SK-N-SH (cell line): ENCODE results near the gene FAM200A. TPM values are rescaled to one million over a fixed set of nuclear protein-coding genes. Genes with fewer than 3 reads are reported as not detected.

Source experiments
- CTCF ChIA-PET: fragments of 300-600, 350-600 bp; formaldehyde crosslinking; extraction: SDS; loops from one replicate; lab custom pipeline; 2021; lab: Yijun Ruan, JAX
- POLR2A ChIA-PET: fragments of 350-600 bp; sonication (Branson Sonifier 250); formaldehyde crosslinking; extraction: SDS; loops from one replicate; lab custom pipeline; 2020; ENCODE audit warnings: antibody characterized with exemption, inconsistent platforms; lab: Yijun Ruan, JAX
- DNase-seq: peaks from one replicate; pipeline ENCODE4 v3.0.0; 2012
- H2AFZ ChIP-seq: fragments of 200-600 bp; sonication (generic); 2 replicates; pipeline ENCODE4 v1.8.1; 2016; ENCODE audit warnings: antibody characterized with exemption, mild to moderate bottlenecking, low read depth
- H3F3A ChIP-seq: fragments of 200-600 bp; sonication (generic); replicated peaks from 2 replicates; pipeline ENCODE3; 2016; ENCODE audit warnings: antibody characterized with exemption, mild to moderate bottlenecking; ENCODE audit not compliant: insufficient read depth
- H3K27ac ChIP-seq, 2 experiments: fragments of 200-500 bp in 1 of 2; fragments of 200-600 bp in 1 of 2; sonication (Bioruptor generic) in 1 of 2; sonication (generic), shearing (Covaris generic) in 1 of 2; 2 replicates each; pipeline versions ENCODE4 v1.5.1 to v1.6.1; 2014 to 2016; ENCODE audit warnings: low read depth in 2 of 2, inconsistent platforms in 1 of 2, low read length in 1 of 2, mild to moderate bottlenecking in 1 of 2, mixed read lengths in 1 of 2
- H3K27me3 ChIP-seq: fragments of 200-600 bp; sonication (generic), shearing (Covaris generic); 2 replicates; pipeline ENCODE4 v1.6.1; 2016; ENCODE audit warnings: mixed run types; ENCODE audit not compliant: insufficient read depth
- H3K36me3 ChIP-seq, 2 experiments: fragments of 200-500 bp in 1 of 2; fragments of 200-600 bp in 1 of 2; sonication (Bioruptor generic) in 1 of 2; sonication (generic) in 1 of 2; replicated peaks in 1 of 2; 2 replicates each; pipeline versions ENCODE3 to v1.5.1; 2014 to 2016; ENCODE audit warnings: low read length in 1 of 2, mild to moderate bottlenecking in 1 of 2; ENCODE audit not compliant: insufficient read depth in 2 of 2, control insufficient read depth in 1 of 2
- H3K4me1 ChIP-seq, 2 experiments: fragments of 200-500 bp in 1 of 2; fragments of 200-600 bp in 1 of 2; sonication (Bioruptor generic) in 1 of 2; sonication (generic), shearing (Covaris generic) in 1 of 2; 2 replicates each; pipeline versions ENCODE4 v1.5.1 to v1.6.1; 2014 to 2016; ENCODE audit warnings: low read depth in 1 of 2, low read length in 1 of 2, mixed run types in 1 of 2; ENCODE audit not compliant: insufficient read depth in 2 of 2, control insufficient read depth in 1 of 2
- H3K4me2 ChIP-seq: fragments of 200-600 bp; sonication (generic), shearing (Covaris generic); 2 replicates; pipeline ENCODE4 v1.6.1; 2017; ENCODE audit warnings: mixed run types
- H3K4me3 ChIP-seq, 2 experiments: fragments of 200-500 bp in 1 of 2; fragments of 200-600 bp in 1 of 2; sonication (Bioruptor generic) in 1 of 2; sonication (generic), shearing (Covaris generic) in 1 of 2; 2 replicates each; pipeline versions ENCODE4 v1.5.1 to v1.8.1; 2014 to 2016; ENCODE audit warnings: low read depth in 2 of 2, inconsistent platforms in 1 of 2, low read length in 1 of 2, mild to moderate bottlenecking in 1 of 2, mixed read lengths in 1 of 2, moderate library complexity in 1 of 2
- H3K79me2 ChIP-seq: fragments of 200-600 bp; sonication (generic); 2 replicates; pipeline ENCODE4 v1.8.1; 2017; ENCODE audit warnings: mild to moderate bottlenecking; ENCODE audit not compliant: insufficient read depth
- H3K9ac ChIP-seq: fragments of 200-600 bp; sonication (generic); 2 replicates; pipeline ENCODE4 v1.6.1; 2017; ENCODE audit warnings: mixed run types
- H3K9me2 ChIP-seq: fragments of 200-600 bp; sonication (generic); 2 replicates; pipeline ENCODE4 v1.6.1; 2017; ENCODE audit warnings: mixed run types
- H3K9me3 ChIP-seq: fragments of 200-600 bp; sonication (generic); 2 replicates; pipeline ENCODE4 v1.6.1; 2017; ENCODE audit warnings: mixed run types, mild to moderate bottlenecking, moderate library complexity
- H4K20me1 ChIP-seq: fragments of 200-600 bp; sonication (generic); 2 replicates; pipeline ENCODE4 v1.6.1; 2017; ENCODE audit warnings: mild to moderate bottlenecking, mixed run types; ENCODE audit not compliant: insufficient read depth
- CTCF ChIP-seq: fragments of 200-600 bp; sonication (generic); IDR thresholded peaks from 2 replicates; pipeline ENCODE4 v1.6.1; 2017; ENCODE audit warnings: antibody characterized with exemption, mild to moderate bottlenecking, moderate library complexity
- EP300 ChIP-seq, 2 experiments: IDR thresholded peaks; 2 replicates each; pipeline versions ENCODE4 v1.4.0 to v1.6.1; 2012; ENCODE audit warnings: borderline replicate concordance in 1 of 2, low read depth in 1 of 2, low read length in 1 of 2
- FOSL2 ChIP-seq: IDR thresholded peaks from 2 replicates; pipeline ENCODE4 v1.4.0; 2012; ENCODE audit warnings: low read depth, mild to moderate bottlenecking, moderate library complexity, borderline replicate concordance
- FOXJ3 ChIP-seq: sonication (generic); formaldehyde crosslinking; IDR thresholded peaks from 2 replicates; pipeline ENCODE4 v1.5.1; 2020; ENCODE audit warnings: mild to moderate bottlenecking, missing genetic modification reagents
- GATA2 ChIP-seq: sonication (generic); formaldehyde crosslinking; IDR thresholded peaks from 2 replicates; pipeline ENCODE4 v1.5.0; 2020; ENCODE audit warnings: mild to moderate bottlenecking, missing genetic modification reagents
- IRF3 ChIP-seq: fragments of 150-350 bp; IDR thresholded peaks from 2 replicates; pipeline ENCODE4 v1.6.1; 2016; ENCODE audit warnings: mild to moderate bottlenecking, low read depth, low read length
- JUND ChIP-seq: IDR thresholded peaks from 2 replicates; pipeline ENCODE4 v1.4.0; 2012
- MAX ChIP-seq: IDR thresholded peaks from 2 replicates; pipeline ENCODE4 v1.4.0; 2012; ENCODE audit warnings: low read depth
- MEF2A ChIP-seq: IDR thresholded peaks from 2 replicates; pipeline ENCODE4 v1.4.0; 2012; ENCODE audit warnings: low read depth, borderline replicate concordance
- NFIC ChIP-seq: IDR thresholded peaks from 2 replicates; pipeline ENCODE4 v1.4.0; 2012; ENCODE audit warnings: borderline replicate concordance
- PBX3 ChIP-seq: IDR thresholded peaks from 2 replicates; pipeline ENCODE4; 2012
- POLR2AphosphoS5 ChIP-seq: IDR thresholded peaks from 2 replicates; pipeline ENCODE4 v1.6.1; 2012; ENCODE audit warnings: low read depth, low read length
- TAF1 ChIP-seq: IDR thresholded peaks from 2 replicates; pipeline ENCODE4 v1.6.1; 2012; ENCODE audit warnings: low read depth, mild to moderate bottlenecking, low read length, moderate library complexity, borderline replicate concordance
- TCF12 ChIP-seq: IDR thresholded peaks from 2 replicates; pipeline ENCODE4 v1.4.0; 2012
- ZBTB33 ChIP-seq: IDR thresholded peaks from 2 replicates; pipeline ENCODE4 v1.4.0; 2012; ENCODE audit warnings: low read depth, borderline replicate concordance
- WGBS: methylation state at CpG from one replicate; pipeline ENCODE4 v1.1.6; 2017; ENCODE audit warnings: low lambda C conversion rate; 5-methylcytosine and 5-hydroxymethylcytosine counted together
- polyA plus RNA-seq, 3 experiments: library from polyadenylated mRNA; depleted of rRNA; stranded (reverse); fragments of >200 nt; gene quantifications; 2 replicates each; pipeline ENCODE4 v1.2.3, GENCODE V29; 2012
- TF ChIP-seq, protein P1 (sequence below): fragments of 150-350 bp; IDR thresholded peaks from 2 replicates; pipeline ENCODE4 v1.6.1; 2017; ENCODE audit warnings: antibody characterized with exemption, low read length, low read depth, borderline replicate concordance
- TF ChIP-seq, protein P2 (sequence below): IDR thresholded peaks from 2 replicates; pipeline ENCODE4 v1.4.0; 2012; ENCODE audit warnings: low read depth, borderline replicate concordance
- TF ChIP-seq, protein P3 (sequence below): IDR thresholded peaks from 2 replicates; pipeline ENCODE4 v1.6.1; 2012; ENCODE audit warnings: mild to moderate bottlenecking, low read depth, low read length, moderate library complexity

The FAM200A gene
- polyA plus RNA-seq, 1 of the 3 experiments (the other 2 are of a cell fraction): 6.2 TPM

DNA sequence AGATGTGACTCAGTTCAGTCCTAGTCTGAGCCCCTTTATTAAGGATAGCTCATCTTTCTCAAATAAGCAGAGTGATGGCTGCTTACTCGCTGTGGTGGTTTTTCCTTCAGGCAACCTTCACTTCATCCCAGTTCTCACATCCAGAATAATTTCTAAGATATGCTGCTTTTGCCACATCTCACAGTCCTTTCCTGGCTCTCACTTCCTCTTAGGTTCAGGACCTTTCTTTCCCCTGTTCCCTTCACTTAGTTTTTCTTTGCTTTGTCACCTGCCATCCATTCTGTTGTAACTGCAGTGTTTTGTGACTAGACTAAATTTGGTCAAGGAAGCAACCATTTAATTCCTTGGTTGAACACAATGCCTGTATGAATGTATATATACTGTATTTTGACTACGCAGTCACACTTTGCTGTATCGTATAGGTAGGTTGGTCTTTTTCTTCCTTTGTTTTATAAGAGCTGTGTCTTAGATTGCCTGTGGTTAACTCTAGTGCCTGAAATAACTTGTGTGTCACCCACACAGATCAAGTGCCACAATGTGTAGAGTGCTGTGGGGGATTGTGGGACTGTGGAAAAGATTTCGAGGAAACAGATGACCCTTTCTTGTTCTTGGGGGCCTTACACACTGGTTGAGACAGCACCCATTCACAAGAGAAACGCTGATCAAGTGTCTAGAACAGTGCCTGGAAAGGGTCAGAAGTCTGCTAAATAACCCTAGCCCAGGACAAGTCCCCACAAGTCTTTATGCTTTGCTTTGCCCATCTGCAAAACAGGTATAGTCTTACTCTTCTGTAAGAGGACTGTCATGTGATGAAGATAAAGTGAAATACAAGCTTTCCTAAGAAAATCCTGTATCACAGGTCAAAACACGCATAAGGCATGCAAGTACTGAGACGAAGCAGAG lies 9.2 kb upstream of the FAM200A start:
- peak overlapping the region; percentile 99; the same call in 1 of the 2 replicates for H3K9ac ChIP-seq
- no peaks in the 10 kb centered on the region for H3K9me3 ChIP-seq
- H3K79me2 ChIP-seq: peaks cover 82% of the 10 kb centered on the region
- H3K9me2 ChIP-seq: no peaks in the 10 kb centered on the region
- ChIA-PET POLR2A (no interaction called here), CTCF (interaction anchor here (0.9 to 2.2 kb wide), 3 partner anchors 15 to 20 kb away, joined by 3 to 10 read pairs (median 3); no protein-coding TSS in a partner anchor)
- no peaks in the 10 kb centered on the region for H3K27me3 ChIP-seq
- no peak overlapping the region for H2AFZ ChIP-seq
- 0 out of 2 replicates have a peak, but pooled peaks cover 5% of the 10 kb centered on the region for H4K20me1 ChIP-seq
- peaks cover 20 to 41% of the 10 kb centered on the region in 2 experiments for H3K4me1 ChIP-seq
- peak overlapping the region; percentile 14 to 99; a peak in 3 of 4 replicates for H3K27ac ChIP-seq
- peak overlapping the region in 1 of 2 experiments; percentile 98; a peak in 1 of 4 replicates for H3K4me3 ChIP-seq
- DNase-seq: no peak
- H3K4me2 ChIP-seq: peak overlapping the region; percentile 89
- peaks cover 56 to 64% of the 10 kb centered on the region in 2 experiments for H3K36me3 ChIP-seq
- H3F3A ChIP-seq: peaks cover 67% of the 10 kb centered on the region
- 92% methylated on average over 7 of the region's 7 CpGs for WGBS
- TF ChIP-seq EP300 (IDR thresholded peaks at IDR 0.05; ENCODE audit: borderline replicate concordance in 1 of 2, low read depth in 1 of 2, low read length in 1 of 2) (no peak), IRF3 (no peak), FOXJ3 (CRISPR knock-in tag) (no peak), POLR2AphosphoS5 (no peak), MEF2A (no peak), ZBTB33 (no peak), PBX3 (no peak), TCF12 (no peak), CTCF (no peak), GATA2 (no peak), NFIC (no peak), FOSL2 (no peak), MAX (no peak), TAF1 (no peak), JUND (no peak)
- TF ChIP-seq, protein P1, sequence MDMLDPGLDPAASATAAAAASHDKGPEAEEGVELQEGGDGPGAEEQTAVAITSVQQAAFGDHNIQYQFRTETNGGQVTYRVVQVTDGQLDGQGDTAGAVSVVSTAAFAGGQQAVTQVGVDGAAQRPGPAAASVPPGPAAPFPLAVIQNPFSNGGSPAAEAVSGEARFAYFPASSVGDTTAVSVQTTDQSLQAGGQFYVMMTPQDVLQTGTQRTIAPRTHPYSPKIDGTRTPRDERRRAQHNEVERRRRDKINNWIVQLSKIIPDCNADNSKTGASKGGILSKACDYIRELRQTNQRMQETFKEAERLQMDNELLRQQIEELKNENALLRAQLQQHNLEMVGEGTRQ: no peak
- TF ChIP-seq, protein P2, sequence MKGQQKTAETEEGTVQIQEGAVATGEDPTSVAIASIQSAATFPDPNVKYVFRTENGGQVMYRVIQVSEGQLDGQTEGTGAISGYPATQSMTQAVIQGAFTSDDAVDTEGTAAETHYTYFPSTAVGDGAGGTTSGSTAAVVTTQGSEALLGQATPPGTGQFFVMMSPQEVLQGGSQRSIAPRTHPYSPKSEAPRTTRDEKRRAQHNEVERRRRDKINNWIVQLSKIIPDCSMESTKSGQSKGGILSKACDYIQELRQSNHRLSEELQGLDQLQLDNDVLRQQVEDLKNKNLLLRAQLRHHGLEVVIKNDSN: no peak
- TF ChIP-seq, protein P3, sequence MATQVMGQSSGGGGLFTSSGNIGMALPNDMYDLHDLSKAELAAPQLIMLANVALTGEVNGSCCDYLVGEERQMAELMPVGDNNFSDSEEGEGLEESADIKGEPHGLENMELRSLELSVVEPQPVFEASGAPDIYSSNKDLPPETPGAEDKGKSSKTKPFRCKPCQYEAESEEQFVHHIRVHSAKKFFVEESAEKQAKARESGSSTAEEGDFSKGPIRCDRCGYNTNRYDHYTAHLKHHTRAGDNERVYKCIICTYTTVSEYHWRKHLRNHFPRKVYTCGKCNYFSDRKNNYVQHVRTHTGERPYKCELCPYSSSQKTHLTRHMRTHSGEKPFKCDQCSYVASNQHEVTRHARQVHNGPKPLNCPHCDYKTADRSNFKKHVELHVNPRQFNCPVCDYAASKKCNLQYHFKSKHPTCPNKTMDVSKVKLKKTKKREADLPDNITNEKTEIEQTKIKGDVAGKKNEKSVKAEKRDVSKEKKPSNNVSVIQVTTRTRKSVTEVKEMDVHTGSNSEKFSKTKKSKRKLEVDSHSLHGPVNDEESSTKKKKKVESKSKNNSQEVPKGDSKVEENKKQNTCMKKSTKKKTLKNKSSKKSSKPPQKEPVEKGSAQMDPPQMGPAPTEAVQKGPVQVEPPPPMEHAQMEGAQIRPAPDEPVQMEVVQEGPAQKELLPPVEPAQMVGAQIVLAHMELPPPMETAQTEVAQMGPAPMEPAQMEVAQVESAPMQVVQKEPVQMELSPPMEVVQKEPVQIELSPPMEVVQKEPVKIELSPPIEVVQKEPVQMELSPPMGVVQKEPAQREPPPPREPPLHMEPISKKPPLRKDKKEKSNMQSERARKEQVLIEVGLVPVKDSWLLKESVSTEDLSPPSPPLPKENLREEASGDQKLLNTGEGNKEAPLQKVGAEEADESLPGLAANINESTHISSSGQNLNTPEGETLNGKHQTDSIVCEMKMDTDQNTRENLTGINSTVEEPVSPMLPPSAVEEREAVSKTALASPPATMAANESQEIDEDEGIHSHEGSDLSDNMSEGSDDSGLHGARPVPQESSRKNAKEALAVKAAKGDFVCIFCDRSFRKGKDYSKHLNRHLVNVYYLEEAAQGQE: no peak
